RWPE1 (cell line): ENCODE data around the gene THRB.

Source experiments
- CTCF ChIA-PET: fragments of 350-600 bp; sonication (Branson Sonifier 250); formaldehyde crosslinking; extraction: SDS; loops from one replicate; lab custom pipeline; 2021; lab: Yijun Ruan, JAX
- POLR2A ChIA-PET: fragments of 400-600 bp; formaldehyde crosslinking; extraction: SDS; loops from one replicate; lab custom pipeline; 2020; ENCODE audit warnings: antibody characterized with exemption; ENCODE audit not compliant: low non-redundant PET; lab: Yijun Ruan, JAX
- DNase-seq: peaks from one replicate; pipeline ENCODE4 v3.0.0; 2012; ENCODE audit warnings: low spot score
- H3K27ac ChIP-seq: fragments of 450-650 bp; 2 replicates; pipeline ENCODE4 v1.5.1; 2017
- TF ChIP-seq, protein P1 (sequence below): fragments of 450-650 bp; conservative IDR thresholded peaks from 2 replicates; pipeline ENCODE4 v1.5.1; 2017; ENCODE audit warnings: low read depth, mild to moderate bottlenecking

Gene THRB

DNA sequence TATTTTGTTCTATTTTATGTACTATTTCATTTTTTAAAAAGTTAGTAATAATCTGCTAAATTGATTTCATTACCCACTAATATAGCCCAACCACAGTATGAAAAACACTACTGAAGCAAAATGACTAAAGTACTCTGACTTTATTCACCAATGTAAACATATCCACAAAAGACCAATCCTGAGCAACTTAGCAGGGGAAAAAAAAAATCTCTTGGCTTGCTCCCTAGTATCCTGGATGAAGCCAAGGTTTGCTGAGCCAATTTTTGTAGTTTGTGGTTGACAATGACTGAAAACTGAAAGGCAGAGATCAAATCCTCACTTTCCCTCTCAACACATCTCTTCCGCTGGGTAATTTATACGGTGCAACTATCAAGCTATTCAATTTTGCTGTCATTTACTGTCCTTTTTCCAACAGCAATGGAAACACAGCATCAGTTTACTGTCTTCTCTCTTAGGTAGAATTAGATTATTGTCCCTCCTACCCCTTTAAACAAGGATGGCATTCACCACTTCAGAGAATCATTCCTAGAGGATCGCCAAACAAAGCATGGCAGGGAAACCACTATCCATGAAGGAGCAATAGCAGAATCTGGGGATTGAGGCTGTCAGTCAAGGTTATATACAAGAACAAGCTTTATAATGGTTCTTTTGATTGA lies 149.7 kb downstream of the THRB start:
- ChIA-PET CTCF (no interaction called here), POLR2A (no interaction called here)
- TF ChIP-seq, protein P1, sequence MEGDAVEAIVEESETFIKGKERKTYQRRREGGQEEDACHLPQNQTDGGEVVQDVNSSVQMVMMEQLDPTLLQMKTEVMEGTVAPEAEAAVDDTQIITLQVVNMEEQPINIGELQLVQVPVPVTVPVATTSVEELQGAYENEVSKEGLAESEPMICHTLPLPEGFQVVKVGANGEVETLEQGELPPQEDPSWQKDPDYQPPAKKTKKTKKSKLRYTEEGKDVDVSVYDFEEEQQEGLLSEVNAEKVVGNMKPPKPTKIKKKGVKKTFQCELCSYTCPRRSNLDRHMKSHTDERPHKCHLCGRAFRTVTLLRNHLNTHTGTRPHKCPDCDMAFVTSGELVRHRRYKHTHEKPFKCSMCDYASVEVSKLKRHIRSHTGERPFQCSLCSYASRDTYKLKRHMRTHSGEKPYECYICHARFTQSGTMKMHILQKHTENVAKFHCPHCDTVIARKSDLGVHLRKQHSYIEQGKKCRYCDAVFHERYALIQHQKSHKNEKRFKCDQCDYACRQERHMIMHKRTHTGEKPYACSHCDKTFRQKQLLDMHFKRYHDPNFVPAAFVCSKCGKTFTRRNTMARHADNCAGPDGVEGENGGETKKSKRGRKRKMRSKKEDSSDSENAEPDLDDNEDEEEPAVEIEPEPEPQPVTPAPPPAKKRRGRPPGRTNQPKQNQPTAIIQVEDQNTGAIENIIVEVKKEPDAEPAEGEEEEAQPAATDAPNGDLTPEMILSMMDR: no peak
- no peak overlapping the region for H3K27ac ChIP-seq
- no peak for DNase-seq

DNA sequence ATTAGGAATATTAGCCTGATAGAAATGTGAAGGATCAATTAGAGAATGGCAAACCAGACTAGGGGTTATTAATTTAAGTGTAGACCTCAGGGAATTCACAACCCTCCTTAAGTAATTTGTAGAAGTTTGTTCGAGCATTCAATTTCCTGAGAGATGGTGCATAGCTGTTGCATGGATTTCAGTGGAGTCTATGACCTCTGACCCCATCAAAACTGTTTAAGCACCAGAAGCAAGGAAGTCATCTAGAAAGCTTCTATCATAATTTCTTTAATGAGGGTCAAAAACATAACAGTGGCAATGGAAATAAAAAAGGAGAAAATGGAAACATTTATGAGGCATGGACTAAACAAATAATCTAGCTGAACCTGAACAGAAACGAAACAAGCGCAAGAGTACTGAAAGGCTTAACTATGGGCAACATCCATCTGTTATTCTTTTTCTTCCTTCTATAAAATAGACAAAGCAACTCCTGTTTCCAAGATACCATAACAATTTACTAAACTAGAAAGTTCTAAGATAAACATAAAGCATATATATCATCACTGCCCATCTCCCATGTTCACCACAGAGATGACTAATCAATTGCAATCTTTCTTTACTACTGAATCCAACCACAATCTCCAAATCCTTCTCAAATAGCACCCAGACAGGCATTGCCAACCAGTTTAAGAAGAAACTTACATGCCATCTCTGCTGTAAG lies 151.4 kb downstream of the THRB start:
- POLR2A ChIA-PET: no interaction called here
- peak; percentile 9 for DNase-seq

DNA sequence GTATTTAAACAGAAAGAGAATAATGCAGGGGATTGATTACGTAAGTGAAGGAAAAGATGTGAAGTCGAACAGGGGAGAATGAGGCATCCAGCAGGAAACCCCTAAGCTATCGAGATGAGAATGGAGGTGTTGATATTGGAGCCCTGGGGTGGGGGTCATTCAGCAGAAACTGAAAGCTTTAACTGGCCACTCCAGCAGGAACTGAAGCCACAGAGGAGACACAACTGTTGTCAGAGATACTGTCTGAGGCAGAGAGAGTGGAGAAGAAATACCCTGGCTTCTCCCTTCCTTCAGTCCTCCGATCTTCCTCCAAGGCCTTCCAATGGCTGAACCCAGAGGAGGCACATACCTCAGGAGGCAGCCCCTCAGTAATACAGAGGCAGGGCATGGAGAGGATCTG lies 152.4 kb downstream of the THRB start:
- ChIA-PET POLR2A (no interaction called here), CTCF (no interaction called here)
- no peak overlapping the region for H3K27ac ChIP-seq
- no peak for DNase-seq
- TF ChIP-seq, protein P1: no peak

More for the DNA sequence above, 151.4 kb downstream of the THRB start:
- no peak overlapping the region for H3K27ac ChIP-seq
- TF ChIP-seq, protein P1: no peak
- CTCF ChIA-PET: interaction anchor here (0.7 kb wide), 1 partner anchor 8 kb away, joined by 3 read pairs; no protein-coding TSS in a partner anchor

DNA sequence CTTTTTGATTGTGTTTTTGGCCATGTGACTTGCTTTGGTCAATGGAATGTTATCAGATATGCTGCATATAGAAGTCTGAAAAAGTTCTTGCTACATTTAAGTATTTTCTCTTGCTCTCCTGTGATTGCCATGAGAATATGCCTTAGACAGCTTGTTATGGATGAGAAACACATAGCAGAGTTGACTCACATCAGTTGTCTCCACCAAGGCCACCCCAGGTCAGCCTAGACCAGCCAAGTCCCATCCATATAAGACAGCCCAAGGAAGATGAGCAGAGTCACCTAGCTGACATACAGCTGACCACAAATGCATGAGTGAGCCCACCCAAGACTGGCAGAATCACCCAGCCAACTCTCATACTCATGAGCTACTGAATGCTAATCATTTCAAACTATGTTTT lies 153.0 kb downstream of the THRB start:
- CTCF ChIA-PET: no interaction called here

DNA sequence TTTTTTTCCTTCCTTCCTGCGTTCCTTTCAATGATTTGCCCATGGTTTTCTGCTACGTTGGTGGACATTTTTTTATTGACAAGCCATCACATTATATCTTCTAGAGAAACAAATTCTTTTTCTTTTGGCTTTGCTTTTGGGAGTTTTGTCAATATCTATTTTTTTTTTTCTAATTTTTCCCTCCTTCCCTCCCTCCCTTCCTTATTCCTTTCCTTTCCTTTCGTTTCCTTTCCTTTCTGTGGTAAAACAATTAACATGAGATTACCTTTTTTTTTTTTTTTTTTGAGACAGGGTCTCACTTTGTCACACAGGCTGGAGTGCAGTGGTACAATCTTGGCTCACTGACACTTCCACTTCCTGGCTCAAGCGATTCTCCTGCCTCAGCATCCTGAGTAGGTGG lies 153.7 kb downstream of the THRB start:
- CTCF ChIA-PET: no interaction called here
- TF ChIP-seq, protein P1: no peak

More for the DNA sequence above, 153.0 kb downstream of the THRB start:
- no peak overlapping the region for H3K27ac ChIP-seq
- no peak for DNase-seq
- TF ChIP-seq, protein P1: no peak
- POLR2A ChIA-PET: no interaction called here

DNA sequence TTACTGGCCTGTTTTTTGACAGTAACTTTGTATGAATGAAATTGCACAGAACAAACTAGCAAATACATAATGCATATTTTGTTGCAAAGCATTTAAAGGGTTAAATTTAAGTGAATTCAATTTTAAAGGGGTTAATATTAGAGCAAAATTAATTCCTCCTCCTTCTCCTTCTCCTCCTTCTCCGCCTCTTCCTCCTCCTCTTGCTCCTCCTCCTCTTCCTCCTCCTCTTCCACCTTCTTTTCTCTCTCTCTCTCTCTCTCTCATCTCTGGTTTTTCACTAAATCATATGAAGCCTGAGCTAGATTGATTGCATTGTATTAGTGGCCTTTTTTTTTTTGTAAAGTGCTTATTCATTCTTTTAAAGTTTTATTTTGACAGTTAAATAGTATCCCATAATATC lies 154.5 kb downstream of the THRB start:
- ChIA-PET CTCF (no interaction called here), POLR2A (no interaction called here)
- TF ChIP-seq, protein P1: no peak
- DNase-seq: no peak
- H3K27ac ChIP-seq: no peak overlapping the region

More for the DNA sequence above, 153.7 kb downstream of the THRB start:
- no peak overlapping the region for H3K27ac ChIP-seq
- POLR2A ChIA-PET: no interaction called here
- DNase-seq: no peak
